NT2/D1 (cell line): ENCODE measurements around the gene TMPRSS4.

Source experiments
- SUZ12 ChIP-seq: IDR thresholded peaks from 2 replicates; pipeline ENCODE4 v1.6.1; 2011; ENCODE audit not compliant: insufficient read length, insufficient read depth; ENCODE audit errors: extremely low read depth
- YY1 ChIP-seq: IDR thresholded peaks from 2 replicates; pipeline ENCODE4 v1.6.1; 2011; ENCODE audit not compliant: insufficient read length, insufficient read depth
- ZNF274 ChIP-seq: IDR thresholded peaks from 2 replicates; pipeline ENCODE4 v1.6.1; 2011; ENCODE audit warnings: mild to moderate bottlenecking, low read depth, low read length

GRCh38 chr11:118148856-118149255, 72.0 kb downstream of the TMPRSS4 start:
- TF ChIP-seq ZNF274 (no peak), SUZ12 (no peak), YY1 (no peak)
